Kidney capillary endothelial cell (primary cell): ENCODE measurements around the gene SF3A1.

ENCODE experiments used
- DNase-seq: peaks from one replicate; pipeline ENCODE4 v3.0.0-alpha.2; 2018; ENCODE audit warnings: low spot score

Gene SF3A1

DNA sequence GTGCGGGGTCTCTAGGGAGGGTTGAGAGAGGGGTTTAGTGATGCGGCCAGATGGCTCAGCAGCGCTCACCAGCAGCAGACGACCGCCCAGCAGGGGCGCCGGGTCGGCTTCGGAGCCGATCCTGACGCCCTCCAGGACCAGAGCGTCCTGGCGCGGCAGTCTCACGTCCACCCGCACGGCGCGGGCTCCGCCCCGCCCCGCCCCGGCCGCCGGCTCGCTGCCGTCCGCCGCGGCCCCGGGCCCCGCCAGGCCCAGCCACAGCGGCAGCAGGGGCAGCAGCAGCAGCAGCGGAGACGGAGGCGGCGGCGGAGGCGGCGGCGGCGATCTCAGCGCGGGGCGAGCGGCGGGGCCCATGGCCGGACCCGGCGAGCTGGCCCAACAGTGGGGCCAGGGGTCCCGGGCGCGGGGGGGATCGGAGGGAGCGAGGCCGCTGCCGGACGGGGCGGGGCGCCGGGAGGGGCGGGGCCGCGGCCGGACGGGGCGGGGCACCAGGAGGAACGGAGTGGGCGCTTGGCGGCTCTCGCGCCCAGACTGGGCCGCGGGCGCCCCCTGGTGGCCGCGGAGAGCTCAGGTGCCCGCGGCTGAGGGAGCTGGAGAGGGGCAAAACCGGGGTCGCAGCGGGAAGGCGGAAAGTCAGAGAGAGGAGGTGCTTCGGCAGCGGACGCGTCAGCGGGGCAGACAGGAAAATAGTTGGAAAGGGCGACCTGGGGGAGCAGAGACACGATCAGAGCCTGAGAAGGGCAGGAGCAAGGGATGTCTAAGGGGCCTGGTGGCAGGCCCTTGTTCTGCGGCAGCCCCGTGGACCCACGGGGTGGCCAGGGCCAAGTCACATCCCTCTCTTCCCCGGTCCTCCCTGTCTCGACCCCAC, 30.5 kb upstream of the SF3A1 start, which contains the start of gene RNF215:
Gene RNF215 (minus strand): TSS at position 452 of the 868 bp plus-strand sequence. CDS start 98 bp downstream, at position 354.
- peak; percentile 77 for DNase-seq

DNA sequence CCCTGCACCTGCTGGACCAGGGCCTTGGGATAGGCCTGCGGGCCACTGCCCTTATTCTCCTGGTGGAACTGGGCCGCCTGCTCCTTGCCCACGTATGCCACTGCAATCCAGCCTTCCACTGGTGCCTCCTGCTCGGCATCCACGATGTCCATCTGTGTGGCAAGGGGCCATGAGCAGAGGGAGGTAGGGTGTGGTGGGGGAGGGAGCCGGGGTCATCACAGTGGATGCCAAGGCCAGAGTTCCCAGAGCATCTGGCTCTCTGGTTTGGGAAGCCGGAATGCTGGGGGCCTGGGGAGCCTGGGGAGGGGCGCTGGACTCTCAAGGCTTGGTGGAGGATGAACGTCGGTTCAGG, 29.9 kb upstream of the SF3A1 start:
- DNase-seq, result no peak

DNA sequence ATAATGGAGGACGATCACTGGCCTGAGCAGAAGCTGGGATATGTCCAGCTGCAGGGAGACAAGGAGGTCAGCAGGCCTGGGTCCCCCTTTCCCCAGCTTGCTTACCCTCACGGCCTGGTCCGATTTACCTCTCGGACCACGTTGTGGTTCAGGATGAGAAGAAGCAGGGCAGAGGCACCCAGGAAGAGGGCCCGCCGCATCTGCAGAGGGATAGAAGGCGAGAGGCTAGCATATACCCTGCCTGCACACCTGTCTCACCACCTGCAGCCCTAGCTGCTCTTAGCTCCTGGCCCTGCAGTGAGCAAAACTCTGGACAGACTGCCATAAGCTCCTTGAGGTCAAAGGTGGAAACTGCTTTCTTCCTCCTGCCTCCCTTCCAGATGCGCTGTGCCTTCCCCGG, 29.2 kb upstream of the SF3A1 start:
- no peak for DNase-seq

DNA sequence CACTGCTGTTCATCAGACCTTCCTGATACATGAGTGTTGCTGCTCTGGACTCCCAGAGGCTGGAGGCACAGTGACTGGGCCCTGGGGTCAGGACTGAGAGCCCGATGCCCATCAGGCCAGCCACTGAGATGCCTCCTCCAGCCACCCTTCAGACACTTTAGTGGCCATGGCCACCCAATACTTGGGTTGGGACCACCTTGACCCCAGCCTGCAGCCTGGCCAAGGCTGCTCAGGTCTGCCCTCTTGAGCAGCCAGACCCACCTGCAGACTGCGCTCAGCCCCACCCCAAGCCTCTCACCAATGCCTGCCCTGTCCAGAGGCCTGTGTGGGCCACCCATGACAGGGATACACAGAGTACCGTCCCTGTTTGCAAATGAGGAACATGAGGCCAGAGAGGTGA, 26.4 kb upstream of the SF3A1 start:
- DNase-seq, result no peak

DNA sequence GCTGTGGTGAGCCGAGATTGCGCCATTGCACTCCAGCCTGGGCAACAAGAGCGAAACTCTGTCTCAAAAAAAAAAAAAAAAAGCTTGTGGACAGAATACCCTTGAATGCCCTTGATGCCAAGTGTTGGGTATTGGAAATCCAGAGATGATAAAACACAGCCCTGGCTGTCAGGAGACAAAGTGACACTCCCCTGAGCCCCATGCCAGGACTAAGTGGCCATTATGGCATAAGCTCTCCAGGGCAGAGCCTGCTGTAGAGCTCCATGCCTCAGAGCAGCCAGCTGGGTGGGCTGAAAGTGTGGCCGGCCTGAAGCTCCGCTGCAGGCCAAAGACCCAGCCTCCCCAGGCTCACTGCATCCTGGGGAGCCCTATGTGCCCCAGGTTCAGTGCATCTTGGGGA, 25.6 kb upstream of the SF3A1 start:
- no peak for DNase-seq

DNA sequence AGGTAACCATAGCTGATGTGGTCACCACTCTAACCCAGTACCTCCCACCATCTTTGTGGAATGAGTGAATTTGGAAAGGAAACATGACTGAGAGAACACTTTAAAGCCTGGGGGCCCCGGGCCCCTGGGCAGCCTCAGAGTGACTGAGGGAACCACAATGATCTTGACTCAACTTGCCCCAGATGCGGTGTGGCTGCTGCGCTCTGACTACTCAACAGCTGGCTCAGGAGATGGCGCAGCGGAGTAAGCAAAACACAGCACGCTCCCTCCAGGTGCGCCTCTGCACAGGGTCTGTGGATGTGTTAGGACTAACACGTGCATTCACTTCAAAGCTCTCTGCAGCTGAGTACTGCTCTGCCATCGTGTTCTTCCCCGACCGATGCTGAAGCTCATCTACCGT, 24.6 kb upstream of the SF3A1 start:
- DNase-seq, result no peak

DNA sequence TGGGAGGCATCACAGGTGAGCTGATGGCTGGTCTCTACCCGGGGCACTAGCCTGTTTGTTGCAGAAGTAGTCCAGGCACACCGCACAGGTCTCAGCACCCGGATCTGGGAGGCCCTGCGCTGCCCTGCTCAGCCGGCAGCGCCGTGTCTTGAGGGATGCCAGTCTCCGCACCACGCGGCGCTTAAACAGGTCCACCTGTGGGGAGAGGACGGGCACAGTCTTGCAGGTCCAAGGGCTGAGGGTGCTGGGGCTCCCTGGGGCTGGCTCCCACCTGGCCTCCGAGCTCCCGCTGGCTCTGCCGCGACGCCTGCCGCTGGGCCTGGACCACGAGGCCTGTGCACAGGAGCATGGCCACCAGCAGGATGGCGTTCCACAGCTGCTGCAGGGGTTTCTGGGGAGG, 23.3 kb upstream of the SF3A1 start:
- DNase-seq, result no peak

DNA sequence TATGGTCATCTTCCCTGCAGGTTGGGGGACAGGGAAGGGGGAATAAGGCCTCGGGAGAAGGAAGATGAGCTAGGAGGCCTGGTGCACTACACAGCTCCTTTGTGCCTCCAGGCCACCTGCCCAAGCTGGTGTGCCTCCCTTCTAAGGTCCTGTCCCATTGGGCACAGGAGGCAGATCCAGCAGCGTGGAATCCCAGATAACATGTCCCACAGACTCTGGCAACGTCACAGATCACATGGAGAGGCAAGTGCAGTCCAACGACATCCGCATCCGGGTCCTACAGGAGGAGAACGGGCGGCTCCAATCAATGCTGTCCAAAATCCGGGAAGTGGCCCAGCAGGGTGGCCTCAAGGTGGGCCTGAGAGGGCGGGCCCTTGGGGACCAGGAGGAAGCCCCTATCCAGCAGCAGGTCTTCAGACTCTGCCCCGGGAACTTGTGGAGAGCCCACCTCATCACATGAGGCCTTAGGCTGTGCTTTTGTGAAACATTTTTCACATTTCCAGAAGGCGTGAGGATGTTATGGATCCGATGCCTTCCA, 18.7 kb upstream of the SF3A1 start:
- no peak for DNase-seq

DNA sequence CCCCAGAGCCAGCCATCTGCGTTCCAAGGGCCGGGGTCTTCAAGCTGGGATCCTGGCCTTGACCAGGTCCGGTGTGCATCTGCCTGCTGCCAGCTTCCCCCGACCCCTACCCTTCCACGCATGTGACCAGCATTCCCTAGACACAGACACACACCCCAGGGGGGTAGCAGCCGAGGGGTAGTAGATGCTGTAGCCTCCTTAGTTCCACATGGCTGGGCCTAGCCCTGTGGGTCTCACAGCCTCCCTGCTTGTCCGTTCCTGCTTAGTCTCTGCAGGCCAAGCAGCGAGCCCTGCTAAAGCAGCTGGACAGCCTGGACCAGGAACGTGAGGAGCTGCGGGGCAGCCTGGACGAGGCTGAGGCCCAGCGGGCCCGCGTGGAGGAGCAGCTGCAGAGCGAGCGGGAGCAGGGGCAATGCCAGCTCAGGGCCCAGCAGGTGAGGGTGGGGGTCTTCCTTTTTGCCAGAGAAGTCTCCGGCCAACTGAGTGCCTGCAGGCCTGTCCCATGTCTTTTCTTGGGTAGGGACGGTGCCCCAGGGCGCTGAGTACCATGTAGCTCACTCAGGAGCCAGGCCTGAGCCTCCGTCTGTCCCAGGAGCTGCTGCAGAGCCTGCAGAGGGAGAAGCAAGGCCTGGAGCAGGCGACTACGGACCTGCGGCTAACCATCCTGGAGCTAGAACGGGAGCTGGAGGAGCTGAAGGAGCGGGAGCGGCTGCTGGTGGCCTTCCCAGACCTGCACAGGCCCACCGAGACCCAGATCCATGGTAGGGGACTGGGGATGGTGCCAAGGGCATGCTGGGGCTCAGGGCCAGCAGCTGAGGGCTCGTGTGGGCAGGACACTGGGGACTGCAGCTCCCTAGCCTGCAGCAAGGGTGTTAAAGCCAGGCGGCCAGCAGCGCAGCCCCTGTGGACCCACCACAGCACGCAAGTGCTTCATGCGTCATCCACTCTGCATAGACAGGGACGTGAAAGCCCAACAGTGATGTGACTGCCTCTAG, 16.9 kb upstream of the SF3A1 start:
- no peak for DNase-seq

DNA sequence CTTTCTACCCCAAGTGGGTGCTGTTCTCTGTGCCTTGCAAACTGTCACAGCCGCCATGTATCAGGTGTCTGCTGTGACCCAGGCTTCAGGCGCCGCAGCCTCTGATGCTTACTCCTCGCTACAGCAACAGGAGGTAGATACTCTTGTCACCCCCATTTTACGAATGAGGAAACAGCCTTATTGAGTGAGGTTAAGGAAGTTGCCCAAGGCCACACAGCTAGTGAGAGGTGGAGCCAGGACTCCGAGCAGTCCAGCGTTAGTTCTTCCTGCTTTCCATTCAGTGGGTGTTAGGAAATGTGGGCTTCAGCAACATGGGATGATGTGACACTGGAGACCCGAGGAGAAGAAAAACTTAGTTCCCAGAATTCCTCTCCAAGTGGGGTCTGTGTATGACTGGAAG, 16.2 kb upstream of the SF3A1 start:
- no peak for DNase-seq

DNA sequence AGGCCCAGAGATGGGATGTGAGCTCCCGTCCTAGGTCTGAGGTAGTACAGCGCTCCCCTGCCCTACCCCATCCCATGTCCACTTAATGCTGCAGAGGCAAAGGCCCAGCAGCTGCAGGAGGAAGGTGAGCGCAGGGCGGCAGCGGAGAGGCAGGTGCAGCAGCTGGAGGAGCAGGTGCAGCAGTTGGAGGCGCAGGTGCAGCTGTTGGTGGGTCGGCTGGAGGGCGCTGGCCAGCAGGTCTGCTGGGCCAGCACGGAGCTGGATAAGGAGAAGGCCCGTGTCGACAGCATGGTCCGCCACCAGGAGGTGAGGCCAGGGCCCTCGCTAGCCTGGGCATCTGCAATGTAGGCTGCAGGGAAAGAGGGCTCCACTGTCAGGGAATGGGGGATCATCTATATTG, 15.3 kb upstream of the SF3A1 start:
- DNase-seq, result no peak

DNA sequence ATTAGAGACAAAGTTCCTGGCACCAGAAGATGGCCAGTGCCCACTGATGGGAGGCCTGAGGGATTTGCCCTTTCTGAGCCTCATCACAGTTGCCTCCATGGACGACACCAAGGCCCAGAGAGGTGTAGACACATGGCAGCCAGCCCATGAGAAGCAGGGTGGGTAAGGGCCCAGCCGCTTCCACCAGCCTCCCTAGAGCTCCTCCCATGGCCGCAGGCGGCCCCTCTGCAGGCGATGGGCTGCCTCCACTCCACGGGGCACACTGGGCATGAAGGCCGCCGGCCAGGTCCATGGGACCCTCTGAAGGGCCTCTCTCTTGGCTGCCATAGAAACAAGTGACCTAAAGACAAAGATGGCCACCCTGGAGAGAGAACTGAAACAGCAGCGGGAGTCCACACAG, 14.6 kb upstream of the SF3A1 start:
- no peak for DNase-seq

DNA sequence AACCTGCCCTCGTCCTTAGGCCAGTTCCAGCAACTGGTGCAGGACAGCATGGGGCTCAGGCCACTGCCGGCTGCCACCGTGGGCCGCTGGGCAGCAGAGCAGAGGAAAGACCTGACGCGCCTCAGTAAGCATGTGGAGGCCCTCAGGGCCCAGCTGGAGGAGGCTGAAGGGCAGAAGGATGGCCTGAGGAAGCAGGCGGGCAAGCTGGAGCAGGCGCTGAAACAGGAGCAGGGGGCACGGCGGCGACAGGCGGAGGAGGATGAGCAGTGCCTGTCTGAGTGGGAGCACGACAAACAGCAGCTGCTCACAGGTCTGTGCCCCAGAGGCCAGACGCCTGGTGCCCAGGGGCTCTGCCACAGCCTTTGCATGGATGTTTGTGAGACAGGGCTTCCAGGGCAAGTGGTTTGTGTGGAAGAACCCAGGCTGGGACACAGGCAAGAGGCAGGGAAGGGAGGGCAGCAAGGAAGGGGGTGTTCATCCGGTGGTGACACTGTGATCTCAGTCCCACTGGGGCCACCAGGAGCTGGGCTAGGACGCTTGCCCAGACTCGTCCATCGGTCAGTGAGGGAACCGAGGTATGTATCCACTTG, 14.0 kb upstream of the SF3A1 start:
- DNase-seq, result no peak

DNA sequence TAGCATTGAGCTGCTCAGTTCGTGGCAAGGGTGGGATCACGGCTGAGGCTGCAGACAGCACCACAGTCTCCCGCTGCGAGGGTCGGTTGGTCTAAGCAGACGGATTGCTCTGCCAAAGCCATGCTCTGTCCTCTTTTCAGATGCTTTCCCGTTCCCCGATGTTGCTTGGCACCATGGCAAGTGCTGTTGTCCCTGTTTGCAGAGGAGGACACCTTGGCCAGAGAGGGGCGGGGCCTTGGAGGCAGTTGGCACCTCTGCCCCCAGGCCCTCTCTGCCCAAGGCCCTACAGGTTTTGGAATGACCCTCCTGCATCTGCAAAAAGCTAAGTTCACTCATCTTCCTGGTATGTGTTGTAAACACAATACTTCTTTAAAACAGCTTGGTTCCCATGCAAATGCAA, 11.7 kb upstream of the SF3A1 start:
- no peak for DNase-seq

DNA sequence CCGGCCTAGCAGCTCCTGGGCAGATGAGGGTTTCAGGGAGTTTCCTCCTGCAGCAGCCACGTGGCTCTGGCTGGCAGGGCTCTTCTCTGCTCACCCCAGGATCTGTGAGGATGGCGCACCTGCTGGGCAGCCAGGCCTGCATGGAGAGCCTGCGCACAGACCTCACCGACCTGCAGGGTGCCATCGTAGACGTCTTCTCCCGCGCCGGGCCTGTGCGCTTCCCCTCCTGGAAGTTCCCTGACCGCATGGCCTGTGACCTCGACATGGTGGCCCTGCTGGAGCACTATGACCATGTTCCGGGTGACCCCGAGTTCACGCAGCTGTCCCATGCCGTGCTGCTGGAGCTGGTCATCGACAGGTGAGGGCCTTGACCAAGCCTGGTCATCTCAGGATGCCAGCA, 9.2 kb upstream of the SF3A1 start:
- no peak for DNase-seq

DNA sequence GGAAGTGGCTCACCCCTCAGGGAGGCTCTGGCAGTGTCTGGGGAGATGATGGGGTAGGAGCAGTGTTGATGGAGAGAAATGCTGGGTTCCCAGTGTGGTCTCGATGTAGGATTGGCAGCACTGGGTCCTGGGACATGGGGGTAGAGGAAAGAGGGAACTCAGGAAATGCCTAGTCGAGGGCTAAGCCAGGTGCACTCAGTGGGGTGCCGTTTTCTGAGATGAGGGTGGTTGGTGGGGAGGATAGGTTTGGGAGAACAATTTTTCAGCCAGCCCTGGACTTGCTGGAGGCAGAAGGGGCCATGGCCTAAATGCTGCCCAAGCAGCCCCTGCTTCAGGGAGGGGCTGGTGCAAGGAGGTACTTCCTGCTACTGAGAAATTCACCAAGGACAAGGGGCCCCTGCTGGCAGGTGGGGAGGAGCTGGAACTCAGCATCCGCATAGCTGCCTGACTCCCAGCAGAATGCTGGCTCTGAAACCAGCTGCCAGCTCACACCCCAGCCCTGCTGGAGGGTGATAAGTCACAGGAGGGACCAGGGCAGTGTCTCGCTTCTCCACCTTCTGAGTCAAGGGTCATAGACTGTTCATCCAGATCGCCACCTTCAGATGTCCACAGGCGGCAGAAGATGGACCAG, 6.1 kb upstream of the SF3A1 start:
- DNase-seq, result no peak

DNA sequence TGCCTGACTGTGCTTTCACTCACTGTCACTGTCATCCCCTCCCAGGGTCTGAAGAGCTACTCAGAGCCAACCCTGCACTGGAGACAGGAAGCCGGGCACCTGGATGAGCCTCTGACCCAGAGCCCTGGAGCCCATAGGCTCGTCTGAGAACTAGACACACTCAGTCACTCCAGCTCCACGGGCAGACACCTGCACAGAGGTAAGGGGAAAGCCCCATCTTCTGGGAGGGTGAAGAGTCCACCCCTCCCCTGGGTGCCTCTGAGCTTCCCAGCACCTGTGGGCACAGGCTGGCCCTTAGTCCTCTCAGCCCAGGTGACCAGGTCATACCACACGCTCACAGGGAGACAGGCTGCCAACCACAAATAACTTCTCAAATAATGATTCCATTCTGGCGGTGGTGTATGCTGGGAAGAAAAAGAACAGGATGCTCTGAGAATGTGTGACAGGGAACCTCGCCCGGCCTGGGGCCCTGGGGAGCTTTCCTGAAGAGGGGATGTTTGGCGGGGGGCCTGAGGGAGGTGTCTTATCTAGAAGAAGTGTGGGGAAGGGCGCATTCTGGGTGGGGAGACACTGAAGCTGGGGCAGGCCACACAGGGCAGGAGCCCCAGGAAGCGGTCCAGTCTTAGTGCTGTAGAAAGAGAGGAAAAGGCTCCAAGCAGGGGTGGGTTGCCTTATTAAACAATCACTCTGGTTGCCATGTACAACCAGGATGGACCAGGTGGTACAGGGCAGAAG, 5.4 kb upstream of the SF3A1 start:
- DNase-seq, result no peak

DNA sequence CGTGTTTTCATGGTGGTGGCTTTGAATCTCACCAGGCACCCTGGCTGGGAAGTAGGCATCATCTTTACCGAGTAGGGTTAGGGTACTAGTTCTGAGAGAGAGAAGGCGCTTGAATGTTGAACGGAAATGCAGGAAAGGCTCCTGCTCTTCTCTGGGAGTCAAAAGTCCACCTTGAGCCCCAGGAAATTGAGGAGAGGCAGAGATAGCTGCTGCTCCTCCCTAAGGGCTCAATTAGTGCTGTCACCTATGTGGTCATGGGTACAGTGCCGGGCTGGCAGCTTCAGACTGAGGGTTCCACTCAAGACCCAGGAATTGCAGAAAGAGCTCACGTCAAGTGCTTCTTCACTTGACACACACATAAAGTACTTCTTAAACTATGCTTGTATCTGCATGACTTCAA, 1.8 kb upstream of the SF3A1 start:
- DNase-seq, result no peak

DNA sequence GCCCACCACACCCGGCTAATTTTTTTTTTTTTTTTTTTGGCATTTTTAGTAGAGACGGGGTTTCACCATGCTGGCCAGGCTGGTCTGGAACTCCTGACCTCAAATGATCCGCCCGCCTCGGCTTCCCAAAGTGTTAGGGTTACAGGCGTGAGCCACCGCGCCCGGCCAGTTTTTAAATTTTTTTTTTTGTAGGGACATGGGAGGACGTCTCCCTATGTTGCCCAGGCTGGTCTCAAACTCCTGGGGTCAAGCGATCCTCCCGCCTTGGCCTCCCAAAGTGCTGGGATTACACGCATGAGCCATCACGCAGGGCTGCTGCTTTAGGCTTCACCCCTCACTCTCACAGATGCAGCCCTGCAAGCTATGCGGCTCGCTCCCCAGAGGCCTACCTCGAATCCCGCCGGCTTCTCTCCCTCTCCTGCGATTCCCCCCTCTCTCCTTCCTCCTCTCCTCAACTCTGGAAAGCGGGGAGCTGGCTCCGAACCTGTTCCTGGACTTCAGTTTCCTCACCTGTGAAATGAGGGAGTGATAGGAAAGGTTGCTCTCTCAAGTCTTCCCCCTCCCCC, 1.0 kb upstream of the SF3A1 start:
- DNase-seq, result no peak

DNA sequence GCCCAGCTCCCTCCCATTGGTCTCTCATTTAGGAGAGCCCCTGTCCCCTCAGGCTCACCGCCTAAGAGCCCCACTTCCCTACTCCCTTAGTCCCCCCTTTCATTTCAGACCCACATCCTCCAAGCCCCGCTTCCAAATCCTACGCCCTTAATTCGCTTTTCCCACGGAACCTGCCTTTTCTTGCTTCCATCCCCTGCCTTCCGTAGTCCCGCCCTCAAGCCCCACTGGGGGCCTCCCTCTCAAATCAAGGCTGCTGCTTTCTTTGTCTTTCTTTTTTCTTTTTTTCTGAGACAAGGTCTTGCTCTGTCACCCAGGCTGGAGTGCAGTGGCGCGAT, 509 bp upstream of the SF3A1 start:
- no peak for DNase-seq

DNA sequence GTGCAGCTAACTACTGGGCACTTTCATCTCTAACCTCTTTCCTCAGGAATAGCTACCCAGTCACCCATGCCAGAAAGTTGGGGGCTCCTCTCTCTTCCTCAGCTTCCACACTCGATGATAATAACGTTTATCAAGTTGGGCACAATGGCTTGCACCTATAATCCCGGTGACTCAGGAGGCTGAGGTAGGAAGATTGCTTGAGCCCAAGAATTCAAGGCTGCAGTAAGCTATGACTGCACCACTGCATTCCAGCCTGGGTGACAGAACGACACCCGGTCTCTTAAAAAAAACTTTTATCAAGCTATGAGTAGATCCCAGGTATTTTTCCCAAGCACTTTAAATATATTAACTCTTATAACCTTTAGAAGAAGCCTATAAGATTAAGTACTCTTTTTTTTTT, 2.0 kb downstream of the SF3A1 start:
- DNase-seq, result no peak
